Superior temporal gyrus (tissue), 1 donor: ENCODE data around the gene RFC3.
"Not testable (repeated sequence)": the region's sequence is repeated elsewhere in the genome, so short reads cannot be mapped to it uniquely, and the experiment has no call there.

Experiments used
- DNase-seq: peaks from one replicate; pipeline ENCODE4 v3.0.0-alpha.2; 2016; ENCODE audit errors: extremely low spot score

Gene RFC3

DNA sequence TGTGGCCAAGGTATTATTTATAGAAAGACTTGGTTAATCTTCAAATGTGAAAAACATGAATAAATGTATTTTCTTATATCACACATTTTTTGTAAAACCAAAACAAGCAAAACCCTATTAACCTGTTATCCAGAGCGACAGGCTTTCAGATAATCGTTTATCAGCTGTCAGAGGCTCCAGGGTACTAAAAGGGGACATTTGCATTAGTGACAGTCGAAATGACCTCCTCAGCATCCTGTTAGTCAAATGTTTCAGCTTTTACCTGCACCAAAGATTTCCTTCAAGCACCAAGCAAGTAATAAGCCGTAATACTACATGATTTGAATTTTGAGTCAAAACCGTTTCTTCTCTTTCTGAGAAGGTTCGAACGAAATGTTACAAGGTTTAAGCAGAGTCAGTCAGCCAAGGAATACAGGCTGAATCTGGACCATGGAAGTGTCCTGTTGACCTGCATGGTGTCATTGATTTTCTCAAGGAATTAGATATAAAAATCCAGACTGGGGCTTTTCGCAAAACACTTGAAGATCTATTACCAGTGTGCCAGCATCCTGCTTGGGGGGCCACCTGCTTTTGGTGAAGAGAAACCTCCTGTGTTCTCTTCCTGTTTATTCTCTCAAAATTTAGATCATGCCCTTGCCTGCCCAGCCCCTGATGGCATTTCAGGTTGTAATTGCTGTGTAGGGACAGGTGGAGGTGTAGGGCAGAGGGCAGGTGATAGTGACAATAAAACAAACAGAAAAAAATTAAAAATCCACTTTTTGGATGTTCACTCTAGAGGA, 11.3 kb upstream of the RFC3 start:
- no peak for DNase-seq

DNA sequence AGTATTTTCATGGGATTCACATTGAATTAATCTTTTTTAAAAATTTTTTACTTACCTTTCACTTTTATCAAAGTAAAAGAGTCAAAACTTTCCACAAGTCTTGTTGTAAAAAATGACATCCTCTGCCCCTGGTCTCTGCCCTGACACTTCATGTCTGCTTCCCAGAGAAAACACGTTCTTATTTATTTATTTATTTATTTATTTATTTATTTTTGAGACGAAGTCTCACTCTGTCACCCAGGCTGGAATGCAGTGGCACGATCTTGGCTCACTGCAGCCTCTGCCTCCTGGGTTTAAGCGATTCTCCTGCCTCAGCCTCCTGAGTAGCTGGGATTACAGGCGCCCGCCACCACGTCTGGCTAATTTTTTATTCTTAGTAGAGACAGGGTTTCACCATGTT, 5.1 kb upstream of the RFC3 start:
- DNase-seq: not testable (repeated sequence)

DNA sequence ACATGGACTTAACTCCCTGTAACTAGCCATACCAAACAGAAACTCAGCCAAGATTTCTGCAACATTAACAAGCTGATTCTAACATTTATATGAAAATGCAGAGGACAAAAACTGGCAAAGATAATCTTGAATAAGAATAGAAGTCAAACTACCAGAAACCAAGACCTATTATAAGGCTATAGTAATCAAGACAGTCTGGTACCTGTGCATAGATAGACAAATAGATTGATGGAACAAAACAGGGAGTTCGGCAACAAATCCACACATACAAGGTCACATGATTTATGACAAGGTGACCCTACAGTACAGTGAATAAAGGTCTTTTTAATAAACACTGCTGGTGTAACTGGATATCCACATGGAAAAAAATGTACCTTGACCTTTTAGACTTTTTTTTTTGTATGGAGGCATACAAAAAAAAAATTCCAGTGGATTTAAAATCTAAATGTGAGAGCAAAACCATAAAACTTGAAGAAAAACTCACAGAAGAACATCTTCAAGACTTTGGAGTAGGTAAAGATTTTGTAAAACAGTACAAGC, 2.9 kb upstream of the RFC3 start:
- no peak for DNase-seq

DNA sequence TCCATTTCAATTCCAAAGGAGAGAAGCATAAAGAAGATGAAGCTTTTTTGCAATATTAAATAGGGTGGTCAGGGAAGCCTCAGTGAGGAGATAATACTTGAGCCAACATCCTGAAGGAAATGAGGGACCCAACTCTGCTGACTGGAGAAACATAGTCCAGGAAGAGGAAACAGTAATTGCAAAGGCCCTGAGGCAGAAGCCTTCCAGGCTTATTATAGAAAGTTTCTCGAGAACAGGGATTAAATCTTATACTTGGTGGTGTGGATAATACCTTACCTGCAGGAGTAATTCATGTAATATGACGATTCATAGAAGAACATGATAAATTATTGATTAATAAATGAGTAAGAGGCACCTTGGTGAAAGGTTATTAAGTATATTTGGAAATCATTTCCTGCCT, 1.0 kb upstream of the RFC3 start:
- no peak for DNase-seq

DNA sequence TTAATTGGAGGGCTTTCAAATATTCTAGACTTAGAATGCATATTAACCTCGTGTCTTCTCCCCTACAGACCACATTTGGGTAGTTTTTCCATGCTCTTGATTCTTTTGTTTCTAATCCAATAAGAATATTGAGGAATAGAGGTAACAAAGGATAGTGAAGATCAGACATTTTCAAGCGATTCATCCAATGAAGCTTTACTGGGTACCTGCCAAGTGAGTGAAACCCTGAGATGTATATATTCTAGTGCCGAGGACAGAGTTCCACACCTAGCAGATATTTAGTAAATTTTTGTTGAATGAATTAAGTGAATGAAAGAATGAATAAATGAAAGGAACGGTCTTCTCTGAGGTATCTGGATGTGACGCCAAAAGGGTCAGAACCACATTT, 442 bp upstream of the RFC3 start:
- no peak for DNase-seq

DNA sequence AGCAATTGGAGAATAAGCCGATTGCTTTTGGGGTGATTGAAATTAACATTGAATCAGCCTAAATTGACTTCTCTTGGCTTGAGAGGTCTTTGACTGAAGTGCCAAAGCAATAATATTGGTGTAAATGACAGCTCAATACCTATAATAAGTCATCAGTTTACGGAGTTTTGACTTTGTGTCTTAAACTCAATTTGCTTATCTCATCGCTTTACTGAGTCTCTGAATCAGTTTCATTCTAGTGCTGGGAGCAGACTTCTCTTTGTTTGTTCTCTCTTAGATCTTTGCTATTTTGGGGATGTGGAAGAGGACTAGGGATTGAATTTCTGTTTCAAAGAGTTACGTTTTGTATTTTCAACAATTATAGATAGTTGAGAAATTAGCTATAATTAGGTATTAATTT, 7.1 kb downstream of the RFC3 start:
- DNase-seq: no peak

DNA sequence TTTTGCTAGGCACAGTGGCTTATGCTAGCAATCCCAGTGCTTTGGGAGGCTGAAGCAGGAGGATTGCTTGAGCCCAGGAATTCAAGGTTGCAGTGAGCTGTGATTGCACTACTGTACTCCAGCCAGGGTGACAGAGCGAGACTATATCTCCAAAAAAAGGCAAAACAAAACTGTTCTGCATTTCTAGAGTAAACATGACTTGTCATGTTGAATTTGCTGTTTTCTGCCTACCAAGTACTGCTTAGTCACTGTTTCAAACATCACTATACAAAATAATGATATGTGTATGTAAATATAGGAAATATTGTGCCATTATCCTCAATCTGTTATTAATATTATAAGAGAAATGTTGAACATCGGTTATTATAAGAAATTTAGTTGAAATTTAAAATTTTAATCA, 9.2 kb downstream of the RFC3 start:
- DNase-seq: no peak

DNA sequence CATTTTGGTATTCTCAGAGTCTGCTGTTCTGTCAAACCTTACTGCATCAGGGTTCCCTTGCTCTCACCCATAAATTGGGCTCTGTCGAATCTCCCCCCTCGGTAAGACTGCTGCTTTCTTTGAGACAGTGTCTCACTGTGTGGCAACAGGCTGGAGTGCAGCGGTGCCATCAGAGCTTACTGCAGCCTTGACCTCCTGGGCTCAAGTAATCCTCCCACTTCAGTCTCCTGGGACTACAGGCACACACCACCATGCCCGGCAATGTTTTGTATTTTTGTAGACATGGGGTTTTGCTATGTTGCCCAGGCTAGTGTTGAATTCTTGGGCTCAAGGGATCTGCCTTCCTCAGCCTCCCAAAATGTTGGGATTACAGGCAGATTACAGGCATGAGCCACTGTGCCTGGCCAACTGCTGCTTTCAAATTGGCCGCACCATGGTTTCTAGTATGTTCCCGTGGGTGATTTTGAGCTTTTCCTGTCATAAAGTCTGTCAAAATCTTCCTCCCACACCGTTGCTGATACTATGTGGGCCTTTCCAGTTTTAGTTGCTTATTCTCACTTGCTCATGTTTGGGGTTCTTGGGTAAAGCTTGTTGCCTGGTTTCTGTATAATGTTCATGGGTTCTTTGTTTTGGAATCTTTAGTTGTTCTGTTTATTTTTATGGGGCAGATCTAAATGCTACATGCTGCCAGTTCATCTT, 10.6 kb downstream of the RFC3 start:
- no peak for DNase-seq

DNA sequence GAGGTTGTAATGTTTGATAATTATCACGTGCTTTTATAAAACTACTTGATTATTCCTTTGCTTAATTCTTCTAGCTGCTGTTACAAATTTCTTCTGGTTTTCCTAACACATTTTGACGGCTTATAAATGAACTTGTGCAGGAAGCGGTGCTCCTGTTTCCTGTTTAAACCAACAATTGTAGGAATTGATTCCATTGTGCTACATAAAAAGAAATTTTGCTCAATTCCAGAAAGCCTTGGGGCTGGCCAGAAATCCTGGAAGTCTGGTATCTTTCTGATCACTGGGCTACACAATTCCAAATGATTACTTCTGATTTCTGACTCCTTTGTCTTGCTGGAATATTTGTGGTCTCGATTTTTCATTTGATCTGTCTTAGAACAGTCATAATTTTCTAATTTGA, 14.9 kb downstream of the RFC3 start:
- no peak for DNase-seq

DNA sequence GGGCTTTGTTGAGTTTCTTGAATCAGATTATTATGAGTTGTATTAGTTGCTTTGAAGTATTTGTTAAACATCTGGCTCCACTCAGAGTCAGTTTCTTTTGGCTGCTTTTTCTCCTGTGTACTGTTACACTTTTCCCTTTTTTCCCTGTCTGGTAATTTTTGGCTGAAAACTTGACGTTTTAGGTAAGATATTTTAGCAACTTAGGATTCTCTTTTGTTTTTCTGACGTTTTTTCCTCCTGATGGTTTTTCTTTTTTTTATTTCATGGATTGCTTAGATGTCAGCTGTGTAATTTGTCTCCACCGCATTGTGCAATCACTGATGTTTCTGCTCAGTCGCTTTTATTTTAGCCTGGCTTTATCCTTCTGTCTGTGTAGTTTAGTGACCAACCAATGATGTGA, 20.7 kb downstream of the RFC3 start:
- DNase-seq: no peak

DNA sequence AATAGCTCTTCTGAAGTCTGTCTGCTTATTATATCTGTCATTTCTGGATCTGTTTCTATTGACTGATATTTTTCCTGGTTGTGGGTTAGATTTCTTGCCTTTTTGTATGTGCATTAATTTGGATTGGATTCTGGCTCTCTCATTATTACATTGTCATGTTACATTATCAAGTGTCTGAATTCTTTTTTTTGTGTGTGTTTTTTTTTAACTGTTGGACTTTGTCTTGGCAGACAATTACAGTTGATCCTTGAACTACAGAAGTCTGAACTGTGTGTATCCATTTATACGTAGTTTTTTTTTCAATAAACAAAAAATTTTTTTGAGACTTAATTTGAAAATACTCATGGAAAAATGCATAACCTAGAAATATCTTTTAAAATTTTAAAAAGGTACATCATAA, 22.5 kb downstream of the RFC3 start:
- no peak for DNase-seq

DNA sequence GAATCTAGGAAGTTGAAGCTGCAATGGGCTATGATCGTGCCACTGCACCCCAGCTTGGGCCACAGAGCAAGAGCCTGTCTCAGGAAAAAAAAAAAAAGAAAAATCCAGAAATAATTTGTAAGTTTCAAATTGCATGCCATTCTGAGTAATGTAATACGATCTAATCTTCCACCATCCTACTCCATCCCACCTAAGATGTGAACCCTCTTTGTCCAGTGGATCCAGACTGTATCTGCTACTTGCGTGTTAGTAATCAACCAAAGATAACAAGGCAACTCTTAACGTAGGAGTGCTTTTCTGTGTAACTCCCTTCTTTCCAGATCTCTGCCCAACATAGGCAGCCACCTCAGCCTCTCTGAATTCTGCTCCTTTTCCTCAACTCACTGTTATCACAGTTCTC, 24.3 kb downstream of the RFC3 start:
- DNase-seq: no peak

DNA sequence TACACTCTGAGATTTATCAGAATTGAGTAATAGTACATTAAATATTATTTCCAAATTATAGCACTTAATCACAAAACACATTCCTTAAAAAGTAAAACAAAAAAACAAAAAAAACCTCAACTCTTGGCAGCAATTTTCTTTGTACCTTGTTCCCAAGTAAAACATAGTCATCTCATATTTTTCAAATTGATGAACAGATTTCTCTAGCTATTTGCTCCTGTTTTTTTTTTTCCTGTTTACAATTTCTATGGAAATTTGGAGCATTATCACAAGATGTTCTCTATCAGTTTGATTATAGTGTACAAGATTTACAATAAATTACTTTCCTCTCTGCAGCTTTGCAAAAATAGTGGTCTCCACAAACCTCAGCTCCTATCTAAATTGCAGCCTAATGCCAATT, 25.0 kb downstream of the RFC3 start:
- no peak for DNase-seq

DNA sequence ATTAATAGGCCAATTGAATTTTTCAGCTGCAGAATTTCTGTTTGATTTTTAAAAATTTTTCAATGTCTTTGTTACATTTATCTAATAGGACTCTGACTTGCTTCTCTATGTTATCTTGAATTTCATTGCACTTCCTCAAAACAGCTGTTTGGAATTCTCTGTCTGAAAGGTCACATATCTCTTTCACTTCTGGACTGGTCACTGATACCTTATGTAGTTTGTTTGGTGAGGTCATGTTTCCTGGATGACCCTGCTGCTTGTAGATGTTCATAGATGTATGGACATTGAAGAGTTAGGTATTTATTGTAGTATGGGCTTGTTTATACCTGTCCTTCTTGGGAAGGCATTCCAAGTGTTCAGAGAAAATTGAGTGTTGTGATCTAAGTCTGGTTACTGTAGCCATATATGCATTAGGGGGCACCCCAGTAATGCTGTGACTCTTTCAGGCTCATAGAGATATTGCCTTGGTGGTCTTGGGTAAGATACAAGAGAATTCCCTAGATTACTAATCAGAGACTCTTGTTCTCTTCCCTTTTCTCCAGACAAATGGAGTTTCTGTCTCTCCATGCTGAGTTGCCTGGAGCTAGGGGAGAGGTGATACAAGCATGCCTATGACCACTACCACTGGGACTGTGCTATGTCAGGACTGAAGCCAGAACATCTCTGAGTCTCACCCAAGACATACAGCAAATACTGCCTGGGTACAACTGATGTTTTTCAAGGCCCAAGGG, 27.8 kb downstream of the RFC3 start:
- no peak for DNase-seq

DNA sequence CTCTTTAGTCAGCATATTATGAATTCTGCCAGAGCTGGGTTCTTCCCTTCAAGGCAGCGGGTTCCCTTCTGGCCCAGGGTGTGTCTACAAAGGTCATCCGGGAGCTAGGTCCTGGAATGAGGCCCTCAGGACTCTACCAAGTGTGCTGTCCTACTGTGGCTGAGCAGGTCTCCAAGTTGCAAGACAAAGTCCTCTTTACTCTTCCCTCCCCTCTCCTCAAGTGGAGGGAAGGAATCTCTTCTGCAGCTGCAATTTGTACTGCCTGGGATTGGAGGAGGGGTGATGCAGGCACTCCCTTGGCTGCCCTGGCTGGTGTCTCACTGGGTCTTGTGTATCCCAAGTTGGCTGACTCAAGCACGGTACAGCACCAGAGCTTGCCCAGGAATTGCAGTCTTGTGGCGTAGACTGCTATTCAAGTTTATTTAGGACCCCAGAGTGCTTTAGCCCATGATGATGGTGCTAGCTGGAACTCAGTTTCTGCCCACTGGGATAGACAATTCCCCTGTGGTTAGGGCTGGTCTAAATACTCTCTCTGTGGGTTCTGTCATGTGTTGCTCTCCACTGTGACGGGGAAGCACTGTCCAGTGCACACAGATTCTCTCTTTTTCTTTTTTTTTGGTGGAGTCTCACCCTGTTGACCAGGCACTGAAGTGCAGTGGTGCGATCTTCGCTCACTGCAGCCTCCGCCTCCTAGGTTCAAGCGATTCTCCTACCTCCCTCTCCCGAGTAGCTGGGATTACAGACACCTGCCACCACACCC, 28.5 kb downstream of the RFC3 start:
- no peak for DNase-seq

DNA sequence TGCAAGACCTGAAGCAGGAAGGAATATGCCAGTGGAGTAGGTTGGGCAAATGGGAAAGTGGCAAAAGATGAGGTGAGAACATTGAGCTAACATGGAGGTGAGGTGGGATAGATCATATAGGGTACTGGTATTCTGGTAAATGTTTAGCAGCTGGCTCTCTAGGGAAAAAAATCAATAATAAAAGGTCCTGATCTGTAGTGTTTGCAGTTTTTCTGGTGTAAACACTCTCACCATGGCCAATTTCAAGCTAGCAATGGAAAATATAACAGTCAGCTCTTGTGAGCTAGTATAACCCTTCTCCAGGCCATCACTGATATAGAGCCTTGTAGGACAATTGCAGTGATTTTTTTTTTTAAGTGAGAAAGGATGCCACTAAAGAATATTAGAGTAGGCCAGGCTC, 31.3 kb downstream of the RFC3 start:
- no peak for DNase-seq

DNA sequence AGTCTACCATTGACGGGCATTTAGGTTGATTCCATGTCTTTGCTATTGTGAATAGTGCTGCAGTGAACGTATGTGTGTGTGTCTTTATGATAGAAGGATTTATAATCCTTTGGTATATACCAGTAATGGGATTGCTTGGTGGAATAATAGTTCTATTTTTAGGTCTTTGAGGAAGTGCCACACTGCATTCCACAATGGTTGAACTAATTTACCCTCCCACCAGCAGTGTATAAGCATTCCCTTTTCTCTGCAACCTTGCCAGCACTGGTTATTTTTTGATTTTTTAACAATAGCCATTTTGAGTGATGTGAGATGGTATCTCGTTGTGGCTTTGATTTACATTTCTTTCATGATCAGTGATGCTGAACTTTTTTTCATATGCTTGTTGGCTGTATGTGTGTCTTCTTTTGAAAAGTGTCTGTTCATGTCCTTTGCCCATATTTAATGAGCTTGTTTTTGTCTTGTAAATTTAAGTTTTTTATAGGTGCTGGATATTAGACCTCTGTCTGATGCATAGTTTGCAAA, 37.5 kb downstream of the RFC3 start:
- DNase-seq: no peak

DNA sequence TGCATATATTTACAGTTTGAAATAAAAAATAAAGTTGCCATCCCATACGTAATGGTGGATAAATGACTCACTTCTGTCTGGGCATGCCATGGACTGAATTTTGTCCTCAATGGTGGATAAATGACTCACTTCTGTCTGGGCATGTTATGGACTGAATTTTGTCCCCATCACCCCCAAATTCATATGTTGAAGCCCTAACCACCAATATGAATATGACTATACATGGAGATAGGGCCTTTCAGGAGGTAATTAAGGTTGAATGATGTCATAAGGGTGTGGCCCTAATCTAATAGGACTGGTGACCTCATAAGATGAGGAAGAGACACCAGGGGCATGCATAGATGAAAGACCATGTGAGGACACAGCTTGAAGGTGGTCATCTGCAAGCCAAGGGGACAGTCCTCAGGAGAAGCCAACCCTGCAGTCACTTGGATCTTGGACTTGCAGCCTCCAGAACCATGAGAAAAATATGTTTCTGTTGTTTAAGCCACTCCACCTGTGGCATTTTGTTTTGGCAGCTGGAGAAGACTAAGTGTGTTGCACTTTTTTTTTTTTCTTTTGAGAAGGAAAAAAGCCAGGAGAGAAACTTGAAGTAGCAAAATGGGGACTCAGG, 41.8 kb downstream of the RFC3 start:
- no peak for DNase-seq

DNA sequence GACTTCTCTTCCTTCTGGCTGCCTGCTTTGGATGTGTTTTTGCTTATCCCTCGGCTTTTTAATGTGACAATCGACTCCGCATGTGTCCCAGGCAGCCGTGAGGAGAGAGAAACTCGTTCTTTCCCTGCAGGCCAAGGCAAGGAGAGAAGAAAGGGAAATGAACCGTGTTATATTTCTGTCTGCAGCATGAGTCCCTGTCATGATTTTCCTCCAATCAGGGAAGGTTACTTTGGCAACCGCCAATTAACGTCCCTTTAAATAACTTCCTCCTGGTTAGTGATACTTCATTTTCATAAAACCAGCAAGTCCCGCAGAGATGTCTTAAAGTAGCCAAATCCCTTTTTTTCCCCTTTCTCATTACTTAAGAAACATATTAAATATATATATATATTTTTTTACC, 42.6 kb downstream of the RFC3 start:
- no peak for DNase-seq

DNA sequence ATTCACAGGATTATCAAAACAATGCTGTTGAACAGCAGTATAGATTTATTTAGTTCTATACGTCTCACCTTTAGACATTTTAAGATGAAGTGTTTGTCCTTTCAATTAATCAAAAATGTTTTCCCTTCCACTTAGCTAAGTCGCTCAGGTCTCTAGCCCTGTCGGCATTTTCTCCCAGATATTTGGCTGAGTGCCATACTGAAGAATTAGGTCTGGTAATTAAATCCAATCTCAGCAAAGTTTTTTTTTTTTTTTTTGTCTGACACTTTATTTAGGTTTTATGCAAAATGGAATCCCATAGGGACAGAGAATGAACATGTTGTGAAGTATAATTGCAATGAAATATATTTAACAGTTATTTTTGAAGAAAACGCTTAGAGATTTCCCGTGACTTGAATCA, 44.1 kb downstream of the RFC3 start:
- no peak for DNase-seq

DNA sequence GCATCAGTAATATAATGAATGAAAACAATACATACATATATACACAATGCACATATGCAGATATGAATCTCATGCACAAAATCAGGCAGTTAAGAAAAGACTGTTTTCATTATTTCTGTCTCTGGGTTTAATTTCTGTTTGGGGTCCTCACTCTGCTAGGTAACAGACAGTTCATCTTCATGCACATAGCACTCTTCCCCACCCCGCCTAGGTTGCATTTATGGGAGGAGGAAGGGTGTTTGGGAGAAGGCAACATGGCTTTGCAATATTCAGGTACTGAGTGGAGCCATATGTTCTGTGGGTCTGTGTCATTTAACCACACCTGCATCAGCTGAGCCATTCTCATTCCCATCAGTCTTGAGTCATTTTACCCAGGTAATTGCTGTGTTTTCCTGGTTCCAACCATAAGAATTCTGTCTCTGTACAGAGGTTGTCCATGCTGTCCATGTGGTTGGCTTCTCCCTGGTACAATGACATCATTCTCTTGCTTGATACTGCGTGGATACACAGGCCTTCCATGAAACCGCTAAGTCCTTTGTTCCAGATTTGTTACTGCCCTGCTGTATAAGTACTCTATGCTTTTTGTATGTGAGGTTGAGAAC, 45.3 kb downstream of the RFC3 start:
- DNase-seq: no peak
